ENCODE measurements around the gene DUSP14.

Gene DUSP14

GRCh38 chr17:37555386-37555785, 65.7 kb downstream of the DUSP14 start:
- H3K4me2 ChIP-seq (ENCODE audit: low read length): no peak overlapping the region
- TF ChIP-seq EZH2phosphoT487 (IDR thresholded peaks at IDR 0.05; ENCODE audit: borderline replicate concordance, low read length): no peak
- TF ChIP-seq, protein P1, sequence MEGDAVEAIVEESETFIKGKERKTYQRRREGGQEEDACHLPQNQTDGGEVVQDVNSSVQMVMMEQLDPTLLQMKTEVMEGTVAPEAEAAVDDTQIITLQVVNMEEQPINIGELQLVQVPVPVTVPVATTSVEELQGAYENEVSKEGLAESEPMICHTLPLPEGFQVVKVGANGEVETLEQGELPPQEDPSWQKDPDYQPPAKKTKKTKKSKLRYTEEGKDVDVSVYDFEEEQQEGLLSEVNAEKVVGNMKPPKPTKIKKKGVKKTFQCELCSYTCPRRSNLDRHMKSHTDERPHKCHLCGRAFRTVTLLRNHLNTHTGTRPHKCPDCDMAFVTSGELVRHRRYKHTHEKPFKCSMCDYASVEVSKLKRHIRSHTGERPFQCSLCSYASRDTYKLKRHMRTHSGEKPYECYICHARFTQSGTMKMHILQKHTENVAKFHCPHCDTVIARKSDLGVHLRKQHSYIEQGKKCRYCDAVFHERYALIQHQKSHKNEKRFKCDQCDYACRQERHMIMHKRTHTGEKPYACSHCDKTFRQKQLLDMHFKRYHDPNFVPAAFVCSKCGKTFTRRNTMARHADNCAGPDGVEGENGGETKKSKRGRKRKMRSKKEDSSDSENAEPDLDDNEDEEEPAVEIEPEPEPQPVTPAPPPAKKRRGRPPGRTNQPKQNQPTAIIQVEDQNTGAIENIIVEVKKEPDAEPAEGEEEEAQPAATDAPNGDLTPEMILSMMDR (IDR thresholded peaks at IDR 0.05; ENCODE audit: low read depth, low read length, poor library complexity, severe bottlenecking): no peak
- no peaks in the 10 kb centered on the region for H3K9me3 ChIP-seq (ENCODE audit: control insufficient read depth, insufficient read depth, low read length)
- H3K27me3 ChIP-seq (ENCODE audit: control insufficient read depth, low read length): no peaks in the 10 kb centered on the region
- no peaks in the 10 kb centered on the region for H3F3A ChIP-seq (ENCODE audit: control insufficient read depth, insufficient read depth)
- peaks cover 84% of the 10 kb centered on the region for H3K36me3 ChIP-seq (ENCODE audit: control insufficient read depth, low read length)
- no peak overlapping the region for H3K27ac ChIP-seq (ENCODE audit: low read depth, low read length)
- H3K4me1 ChIP-seq (ENCODE audit: control insufficient read depth, low read length): no peaks in the 10 kb centered on the region
- no peaks in the 10 kb centered on the region for H3K9me2 ChIP-seq (replicated peaks; ENCODE audit: control insufficient read depth, low read length)
- no peaks in the 10 kb centered on the region for H4K20me1 ChIP-seq (ENCODE audit: control insufficient read depth, insufficient read depth, low read depth, low read length)
- H3K4me3 ChIP-seq (ENCODE audit: low read length): no peak overlapping the region
- peaks cover 32% of the 10 kb centered on the region for H3K79me2 ChIP-seq (ENCODE audit: control insufficient read depth, low read length)

- H3K4me2 ChIP-seq (ENCODE audit: low read length): no peak overlapping the region
- H3K9me3 ChIP-seq (ENCODE audit: control insufficient read depth, insufficient read depth, low read length): no peaks in the 10 kb centered on the region
- H3K27me3 ChIP-seq (ENCODE audit: control insufficient read depth, low read length): no peaks in the 10 kb centered on the region
- H3K27ac ChIP-seq (ENCODE audit: low read depth, low read length): no peak overlapping the region
- no peak overlapping the region for H3K4me3 ChIP-seq (ENCODE audit: low read length)
- H4K20me1 ChIP-seq (ENCODE audit: control insufficient read depth, insufficient read depth, low read depth, low read length): no peaks in the 10 kb centered on the region
- peaks cover 86% of the 10 kb centered on the region for H3K36me3 ChIP-seq (ENCODE audit: control insufficient read depth, low read length)
- H3K79me2 ChIP-seq (ENCODE audit: control insufficient read depth, low read length): peaks cover 11% of the 10 kb centered on the region
- H3F3A ChIP-seq (ENCODE audit: control insufficient read depth, insufficient read depth): no peaks in the 10 kb centered on the region
- TF ChIP-seq, protein P1 (IDR thresholded peaks at IDR 0.05; ENCODE audit: low read depth, low read length, poor library complexity, severe bottlenecking): no peak
- TF ChIP-seq EZH2phosphoT487 (IDR thresholded peaks at IDR 0.05; ENCODE audit: borderline replicate concordance, low read length): no peak
- no peaks in the 10 kb centered on the region for H3K4me1 ChIP-seq (ENCODE audit: control insufficient read depth, low read length)
- no peaks in the 10 kb centered on the region for H3K9me2 ChIP-seq (replicated peaks; ENCODE audit: control insufficient read depth, low read length)
These were observed 67.8 kb downstream of the DUSP14 start for GRCh38 chr17:37557482-37557881.

- Histone ChIP-seq H3K9me3 (ENCODE audit: control insufficient read depth, insufficient read depth, low read length) (no peaks in the 10 kb centered on the region), H3K27me3 (ENCODE audit: control insufficient read depth, low read length) (no peaks in the 10 kb centered on the region), H3K27ac (ENCODE audit: low read depth, low read length) (no peak overlapping the region), H3K79me2 (ENCODE audit: control insufficient read depth, low read length) (peaks cover 3% of the 10 kb centered on the region; the same call in 1 of the 2 replicates), H3K4me2 (ENCODE audit: low read length) (no peak overlapping the region), H3K9me2 (replicated peaks; ENCODE audit: control insufficient read depth, low read length) (no peaks in the 10 kb centered on the region), H4K20me1 (ENCODE audit: control insufficient read depth, insufficient read depth, low read depth, low read length) (no peaks in the 10 kb centered on the region), H3K4me1 (ENCODE audit: control insufficient read depth, low read length) (no peaks in the 10 kb centered on the region), H3K4me3 (ENCODE audit: low read length) (no peak overlapping the region), H3F3A (ENCODE audit: control insufficient read depth, insufficient read depth) (no peaks in the 10 kb centered on the region; the same call in 1 of the 2 replicates), H3K36me3 (ENCODE audit: control insufficient read depth, low read length) (peaks cover 84% of the 10 kb centered on the region)
- no peak for TF ChIP-seq EZH2phosphoT487 (IDR thresholded peaks at IDR 0.05; ENCODE audit: borderline replicate concordance, low read length)
- TF ChIP-seq, protein P1 (IDR thresholded peaks at IDR 0.05; ENCODE audit: low read depth, low read length, poor library complexity, severe bottlenecking): no peak
These were observed 68.6 kb downstream of the DUSP14 start for GRCh38 chr17:37558299-37558698.
